ENCODE data around the gene CENPL.
A peak's percentile ranks its signal among the peaks of the same experiment; 100 is the strongest.

CENPL gene

DNA sequence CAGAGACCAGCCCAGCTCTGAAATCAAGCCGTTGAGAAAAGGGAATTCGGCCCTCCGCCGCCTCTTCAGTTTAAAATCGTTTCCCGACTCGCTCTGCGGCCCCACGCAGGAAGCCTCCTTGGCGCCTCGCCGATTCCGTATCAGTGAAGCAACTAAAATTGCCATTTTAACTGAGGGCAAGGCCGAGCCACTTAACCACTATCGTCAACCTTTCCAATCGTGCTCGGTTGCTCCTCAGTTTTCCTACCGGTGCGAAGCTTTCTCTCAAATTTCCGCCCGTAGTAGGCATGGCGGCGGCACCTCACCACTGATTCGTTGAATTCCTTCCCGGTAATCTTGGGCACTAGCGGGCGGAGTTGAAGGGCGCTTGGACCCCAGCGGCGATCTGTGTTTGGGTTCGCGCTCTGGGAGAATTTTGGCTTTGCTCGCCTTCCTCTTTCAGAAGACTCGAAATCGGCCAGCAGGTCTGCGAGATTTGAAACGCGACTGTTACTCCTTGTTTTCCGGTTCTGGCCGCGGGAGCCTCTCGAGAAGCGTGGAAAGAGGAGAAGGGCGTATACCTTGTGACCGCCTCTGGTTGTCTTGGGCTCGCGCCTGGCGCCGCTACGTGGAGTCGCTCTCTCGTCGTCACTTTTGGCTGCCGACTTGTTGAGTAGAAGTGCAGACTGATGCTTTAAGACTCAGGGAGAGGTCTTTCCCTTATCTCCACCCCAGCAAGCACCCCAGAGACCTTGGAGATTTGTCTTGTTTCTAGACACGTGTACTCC, at the start of gene CENPL, which contains the start of gene DARS2 (continued):
- no peak for TF ChIP-seq ZNF112 (tag by site-specific recombination; IDR thresholded peaks at IDR 0.05)
- no peak for TF ChIP-seq ZNF221 (tag by site-specific recombination; IDR thresholded peaks at IDR 0.05; ENCODE audit: borderline replicate concordance)
- peak; percentile 53 for TF ChIP-seq ZNF341 (tag by site-specific recombination; IDR thresholded peaks at IDR 0.05; ENCODE audit: low read depth)
- no peak for TF ChIP-seq ZNF514 (tag by site-specific recombination; IDR thresholded peaks at IDR 0.05)
- TF ChIP-seq ZNF48 (tag by site-specific recombination; IDR thresholded peaks at IDR 0.05): no peak
- TF ChIP-seq HOXD13 (CRISPR knock-in tag; IDR thresholded peaks at IDR 0.05; ENCODE audit: borderline replicate concordance): 0 out of 2 replicates have a peak, but pooled peaks have one; percentile 18
- TF ChIP-seq ZNF596 (tag by site-specific recombination; IDR thresholded peaks at IDR 0.05): no peak
- TF ChIP-seq ZNF302 (tag by site-specific recombination; IDR thresholded peaks at IDR 0.05; ENCODE audit: low read depth): no peak
- TF ChIP-seq ZBTB7A (tag by site-specific recombination; IDR thresholded peaks at IDR 0.05; ENCODE audit: low read depth): no peak
- TF ChIP-seq, protein P1, sequence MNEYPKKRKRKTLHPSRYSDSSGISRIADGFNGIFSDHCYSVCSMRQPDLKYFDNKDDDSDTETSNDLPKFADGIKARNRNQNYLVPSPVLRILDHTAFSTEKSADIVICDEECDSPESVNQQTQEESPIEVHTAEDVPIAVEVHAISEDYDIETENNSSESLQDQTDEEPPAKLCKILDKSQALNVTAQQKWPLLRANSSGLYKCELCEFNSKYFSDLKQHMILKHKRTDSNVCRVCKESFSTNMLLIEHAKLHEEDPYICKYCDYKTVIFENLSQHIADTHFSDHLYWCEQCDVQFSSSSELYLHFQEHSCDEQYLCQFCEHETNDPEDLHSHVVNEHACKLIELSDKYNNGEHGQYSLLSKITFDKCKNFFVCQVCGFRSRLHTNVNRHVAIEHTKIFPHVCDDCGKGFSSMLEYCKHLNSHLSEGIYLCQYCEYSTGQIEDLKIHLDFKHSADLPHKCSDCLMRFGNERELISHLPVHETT (tag by site-specific recombination; IDR thresholded peaks at IDR 0.05): 0 out of 2 replicates have a peak, but pooled peaks have one; percentile 20
- TF ChIP-seq ZNF169 (tag by site-specific recombination; IDR thresholded peaks at IDR 0.05): no peak
- no peak for TF ChIP-seq ZNF791 (tag by site-specific recombination; IDR thresholded peaks at IDR 0.05)
- TF ChIP-seq ZNF350 (tag by site-specific recombination; IDR thresholded peaks at IDR 0.05): no peak
- TF ChIP-seq, protein P2, sequence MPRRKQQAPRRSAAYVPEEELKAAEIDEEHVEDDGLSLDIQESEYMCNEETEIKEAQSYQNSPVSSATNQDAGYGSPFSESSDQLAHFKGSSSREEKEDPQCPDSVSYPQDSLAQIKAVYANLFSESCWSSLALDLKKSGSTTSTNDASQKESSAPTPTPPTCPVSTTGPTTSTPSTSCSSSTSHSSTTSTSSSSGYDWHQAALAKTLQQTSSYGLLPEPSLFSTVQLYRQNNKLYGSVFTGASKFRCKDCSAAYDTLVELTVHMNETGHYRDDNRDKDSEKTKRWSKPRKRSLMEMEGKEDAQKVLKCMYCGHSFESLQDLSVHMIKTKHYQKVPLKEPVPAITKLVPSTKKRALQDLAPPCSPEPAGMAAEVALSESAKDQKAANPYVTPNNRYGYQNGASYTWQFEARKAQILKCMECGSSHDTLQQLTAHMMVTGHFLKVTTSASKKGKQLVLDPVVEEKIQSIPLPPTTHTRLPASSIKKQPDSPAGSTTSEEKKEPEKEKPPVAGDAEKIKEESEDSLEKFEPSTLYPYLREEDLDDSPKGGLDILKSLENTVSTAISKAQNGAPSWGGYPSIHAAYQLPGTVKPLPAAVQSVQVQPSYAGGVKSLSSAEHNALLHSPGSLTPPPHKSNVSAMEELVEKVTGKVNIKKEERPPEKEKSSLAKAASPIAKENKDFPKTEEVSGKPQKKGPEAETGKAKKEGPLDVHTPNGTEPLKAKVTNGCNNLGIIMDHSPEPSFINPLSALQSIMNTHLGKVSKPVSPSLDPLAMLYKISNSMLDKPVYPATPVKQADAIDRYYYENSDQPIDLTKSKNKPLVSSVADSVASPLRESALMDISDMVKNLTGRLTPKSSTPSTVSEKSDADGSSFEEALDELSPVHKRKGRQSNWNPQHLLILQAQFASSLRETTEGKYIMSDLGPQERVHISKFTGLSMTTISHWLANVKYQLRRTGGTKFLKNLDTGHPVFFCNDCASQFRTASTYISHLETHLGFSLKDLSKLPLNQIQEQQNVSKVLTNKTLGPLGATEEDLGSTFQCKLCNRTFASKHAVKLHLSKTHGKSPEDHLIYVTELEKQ (tag by site-specific recombination; IDR thresholded peaks at IDR 0.05; ENCODE audit: borderline replicate concordance): no peak
- TF ChIP-seq YY1 (tag by site-specific recombination; IDR thresholded peaks at IDR 0.05): peak; percentile 98
- peak; percentile 54; the same call in 1 of the 2 replicates for TF ChIP-seq ZNF2 (tag by site-specific recombination; IDR thresholded peaks at IDR 0.05)
- no peak for TF ChIP-seq ZNF785 (tag by site-specific recombination; IDR thresholded peaks at IDR 0.05)
- peak; percentile 40 for TF ChIP-seq ZNF843 (tag by site-specific recombination; IDR thresholded peaks at IDR 0.05)
- TF ChIP-seq ZNF521 (tag by site-specific recombination; IDR thresholded peaks at IDR 0.05): no peak
- no peak for TF ChIP-seq ZNF292 (tag by site-specific recombination; IDR thresholded peaks at IDR 0.05; ENCODE audit: borderline replicate concordance, low read depth)
- no peak for TF ChIP-seq MEIS1 (CRISPR knock-in tag; IDR thresholded peaks at IDR 0.05; ENCODE audit: borderline replicate concordance)
- TF ChIP-seq, protein P3, sequence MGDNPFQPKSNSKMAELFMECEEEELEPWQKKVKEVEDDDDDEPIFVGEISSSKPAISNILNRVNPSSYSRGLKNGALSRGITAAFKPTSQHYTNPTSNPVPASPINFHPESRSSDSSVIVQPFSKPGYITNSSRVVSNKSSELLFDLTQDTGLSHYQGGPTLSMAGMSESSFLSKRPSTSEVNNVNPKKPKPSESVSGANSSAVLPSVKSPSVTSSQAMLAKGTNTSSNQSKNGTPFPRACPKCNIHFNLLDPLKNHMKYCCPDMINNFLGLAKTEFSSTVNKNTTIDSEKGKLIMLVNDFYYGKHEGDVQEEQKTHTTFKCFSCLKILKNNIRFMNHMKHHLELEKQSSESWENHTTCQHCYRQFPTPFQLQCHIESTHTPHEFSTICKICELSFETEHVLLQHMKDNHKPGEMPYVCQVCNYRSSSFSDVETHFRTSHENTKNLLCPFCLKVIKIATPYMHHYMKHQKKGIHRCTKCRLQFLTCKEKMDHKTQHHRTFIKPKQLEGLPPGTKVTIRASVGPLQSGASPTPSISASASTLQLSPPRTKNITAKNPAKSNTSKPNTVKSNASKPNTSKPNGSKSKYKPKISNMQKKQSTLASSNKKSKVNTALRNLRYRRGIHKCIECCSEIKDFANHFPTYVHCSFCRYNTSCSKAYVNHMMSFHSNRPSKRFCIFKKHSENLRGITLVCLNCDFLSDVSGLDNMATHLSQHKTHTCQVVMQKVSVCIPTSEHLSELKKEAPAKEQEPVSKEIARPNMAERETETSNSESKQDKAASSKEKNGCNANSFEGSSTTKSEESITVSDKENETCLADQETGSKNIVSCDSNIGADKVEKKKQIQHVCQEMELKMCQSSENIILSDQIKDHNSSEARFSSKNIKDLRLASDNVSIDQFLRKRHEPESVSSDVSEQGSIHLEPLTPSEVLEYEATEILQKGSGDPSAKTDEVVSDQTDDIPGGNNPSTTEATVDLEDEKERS (tag by site-specific recombination; IDR thresholded peaks at IDR 0.05): no peak
- no peak for TF ChIP-seq ZNF555 (tag by site-specific recombination; conservative IDR thresholded peaks at IDR 0.05)
- no peak for TF ChIP-seq ZFP41 (tag by site-specific recombination; IDR thresholded peaks at IDR 0.05; ENCODE audit: borderline replicate concordance)
- TF ChIP-seq KLF16 (tag by site-specific recombination; IDR thresholded peaks at IDR 0.05): peak; percentile 23; the same call in 1 of the 2 replicates
- peak; percentile 57; the same call in 1 of the 2 replicates for TF ChIP-seq ZNF610 (tag by site-specific recombination; IDR thresholded peaks at IDR 0.05; ENCODE audit: borderline replicate concordance)
- TF ChIP-seq ZNF16 (tag by site-specific recombination; IDR thresholded peaks at IDR 0.05; ENCODE audit: low read depth): no peak
- TF ChIP-seq SETDB1 (IDR thresholded peaks at IDR 0.05; ENCODE audit: insufficient read length, low read length): peak; percentile 61
- peak; percentile 96 for TF ChIP-seq ZNF561 (tag by site-specific recombination; IDR thresholded peaks at IDR 0.05; ENCODE audit: borderline replicate concordance)
- TF ChIP-seq, protein P4, sequence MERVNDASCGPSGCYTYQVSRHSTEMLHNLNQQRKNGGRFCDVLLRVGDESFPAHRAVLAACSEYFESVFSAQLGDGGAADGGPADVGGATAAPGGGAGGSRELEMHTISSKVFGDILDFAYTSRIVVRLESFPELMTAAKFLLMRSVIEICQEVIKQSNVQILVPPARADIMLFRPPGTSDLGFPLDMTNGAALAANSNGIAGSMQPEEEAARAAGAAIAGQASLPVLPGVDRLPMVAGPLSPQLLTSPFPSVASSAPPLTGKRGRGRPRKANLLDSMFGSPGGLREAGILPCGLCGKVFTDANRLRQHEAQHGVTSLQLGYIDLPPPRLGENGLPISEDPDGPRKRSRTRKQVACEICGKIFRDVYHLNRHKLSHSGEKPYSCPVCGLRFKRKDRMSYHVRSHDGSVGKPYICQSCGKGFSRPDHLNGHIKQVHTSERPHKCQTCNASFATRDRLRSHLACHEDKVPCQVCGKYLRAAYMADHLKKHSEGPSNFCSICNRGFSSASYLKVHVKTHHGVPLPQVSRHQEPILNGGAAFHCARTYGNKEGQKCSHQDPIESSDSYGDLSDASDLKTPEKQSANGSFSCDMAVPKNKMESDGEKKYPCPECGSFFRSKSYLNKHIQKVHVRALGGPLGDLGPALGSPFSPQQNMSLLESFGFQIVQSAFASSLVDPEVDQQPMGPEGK (tag by site-specific recombination; IDR thresholded peaks at IDR 0.05): no peak
- TF ChIP-seq IKZF3 (tag by site-specific recombination; IDR thresholded peaks at IDR 0.05): peak; percentile 55; the same call in 1 of the 2 replicates

All from HEK293 (cell line).